ENCODE results near the gene CBX6. TPM values are rescaled to one million over a fixed set of nuclear protein-coding genes. Genes with fewer than 3 reads are reported as not detected.

CBX6 gene
- total RNA-seq, 3 donors from 2014 or later (not counting 1 experiment from before 2014, with no cell fraction given), result 68.0 to 81.5 (median 75.7) TPM

- Mint-ChIP-seq H3K9me3 (no peaks in the 10 kb centered on the region), H3K27ac (no peak overlapping the region), H3K4me1 (no peaks in the 10 kb centered on the region), H3K36me3 (no peaks in the 10 kb centered on the region), H3K27me3 (ENCODE audit: low read depth in 2 of 2) (no peaks in the 10 kb centered on the region), H3K4me3 (no peak overlapping the region)
- no peaks in the 10 kb centered on the region for H3K4me1 ChIP-seq (ENCODE audit: control insufficient read depth, insufficient read depth, low read length)
- intact Hi-C loops (cut with micrococcal nuclease), result no loop called here
- 92% methylated on average over 16 of the region's 16 CpGs for WGBS (ENCODE audit: insufficient coverage)
- no peaks in the 10 kb centered on the region for H3K27me3 ChIP-seq (ENCODE audit: control insufficient read depth, insufficient read depth, low read length)
- DNase-seq, result no peak
- H3K36me3 ChIP-seq (ENCODE audit: control insufficient read depth, insufficient read depth, low read length), result no peaks in the 10 kb centered on the region
- H3K27ac ChIP-seq (ENCODE audit: low read length), result no peak overlapping the region
- no peak overlapping the region for H3K4me3 ChIP-seq (ENCODE audit: low read length)
- no peak for TF ChIP-seq CTCF (IDR thresholded peaks at IDR 0.05)
- H3K9me3 ChIP-seq (ENCODE audit: control insufficient read depth, insufficient read depth, low read length), result no peaks in the 10 kb centered on the region
- ATAC-seq, result no peak
Observed at GRCh38 chr22:38831166-38831945, 40.7 kb downstream of the CBX6 start.

- 91% methylated on average over 6 of the region's 7 CpGs for WGBS (ENCODE audit: insufficient coverage)
- ATAC-seq, result no peak
- Mint-ChIP-seq H3K36me3 (no peaks in the 10 kb centered on the region), H3K4me1 (no peaks in the 10 kb centered on the region), H3K27me3 (ENCODE audit: low read depth in 2 of 2) (no peaks in the 10 kb centered on the region), H3K9me3 (no peaks in the 10 kb centered on the region), H3K27ac (no peak overlapping the region), H3K4me3 (no peak overlapping the region)
- Histone ChIP-seq H3K4me1 (ENCODE audit: control insufficient read depth, insufficient read depth, low read length) (no peaks in the 10 kb centered on the region), H3K27ac (ENCODE audit: low read length) (no peak overlapping the region), H3K9me3 (ENCODE audit: control insufficient read depth, insufficient read depth, low read length) (no peaks in the 10 kb centered on the region), H3K36me3 (ENCODE audit: control insufficient read depth, insufficient read depth, low read length) (no peaks in the 10 kb centered on the region), H3K27me3 (ENCODE audit: control insufficient read depth, insufficient read depth, low read length) (no peaks in the 10 kb centered on the region), H3K4me3 (ENCODE audit: low read length) (no peak overlapping the region)
- intact Hi-C loops (cut with micrococcal nuclease), result no loop called here
- TF ChIP-seq CTCF (IDR thresholded peaks at IDR 0.05), result no peak
- no peak for DNase-seq
Observed at GRCh38 chr22:38830845-38831108, 41.2 kb downstream of the CBX6 start.

GRCh38 chr22:38830026-38830844, 41.8 kb downstream of the CBX6 start:
- Histone ChIP-seq H3K27me3 (ENCODE audit: control insufficient read depth, insufficient read depth, low read length) (no peaks in the 10 kb centered on the region), H3K27ac (ENCODE audit: low read length) (no peak overlapping the region), H3K9me3 (ENCODE audit: control insufficient read depth, insufficient read depth, low read length) (no peaks in the 10 kb centered on the region), H3K4me1 (ENCODE audit: control insufficient read depth, insufficient read depth, low read length) (no peaks in the 10 kb centered on the region), H3K36me3 (ENCODE audit: control insufficient read depth, insufficient read depth, low read length) (no peaks in the 10 kb centered on the region), H3K4me3 (ENCODE audit: low read length) (no peak overlapping the region)
- Mint-ChIP-seq H3K36me3 (no peaks in the 10 kb centered on the region), H3K27ac (no peak overlapping the region), H3K27me3 (ENCODE audit: low read depth in 2 of 2) (no peaks in the 10 kb centered on the region), H3K9me3 (no peaks in the 10 kb centered on the region), H3K4me3 (no peak overlapping the region), H3K4me1 (no peaks in the 10 kb centered on the region)
- intact Hi-C loops (cut with micrococcal nuclease), result no loop called here
- DNase-seq (no peak), ATAC-seq (no peak)
- no peak for TF ChIP-seq CTCF (IDR thresholded peaks at IDR 0.05)
- WGBS (ENCODE audit: insufficient coverage), result 94% methylated on average over 16 of the region's 17 CpGs
